Bronchial epithelial cell (primary cell): ENCODE results near the gene EME1. TPM values are rescaled to one million over a fixed set of nuclear protein-coding genes. Genes with fewer than 3 reads are reported as not detected.

Experiments used
- DNase-seq: peaks from one replicate; pipeline ENCODE4 v3.0.0-alpha.2; 2010; ENCODE audit warnings: low read depth
- FAIRE-seq: peaks from 2 replicates; lab custom pipeline; 2011; peaks lifted over from hg19 to GRCh38; lab: Jason Lieb, UNC
- H3K27me3 ChIP-seq: 2 replicates; pipeline ENCODE4 v1.5.1; 2011; ENCODE audit warnings: low read length; ENCODE audit not compliant: control insufficient read depth, insufficient read depth
- H3K36me3 ChIP-seq: 2 replicates; pipeline ENCODE4 v1.5.1; 2011; ENCODE audit warnings: low read length; ENCODE audit not compliant: control insufficient read depth, insufficient read depth
- H3K4me3 ChIP-seq: 2 replicates; pipeline ENCODE4 v1.5.1; 2011; ENCODE audit warnings: mild to moderate bottlenecking, low read depth, low read length, control low read depth
- CTCF ChIP-seq: IDR thresholded peaks from 2 replicates; pipeline ENCODE4 v1.5.1; 2011; ENCODE audit warnings: mild to moderate bottlenecking, moderate library complexity, low read length, control low read depth, inconsistent platforms; ENCODE audit not compliant: insufficient read depth, severe bottlenecking
- total RNA-seq: library from RNA; depleted of rRNA; stranded (reverse); fragments of >200 nt; gene quantifications from 2 replicates; pipeline ENCODE4 v1.2.1, GENCODE V29; 2014

EME1 gene
- total RNA-seq, 1 donor from 2014 or later: 0.53 TPM

DNA sequence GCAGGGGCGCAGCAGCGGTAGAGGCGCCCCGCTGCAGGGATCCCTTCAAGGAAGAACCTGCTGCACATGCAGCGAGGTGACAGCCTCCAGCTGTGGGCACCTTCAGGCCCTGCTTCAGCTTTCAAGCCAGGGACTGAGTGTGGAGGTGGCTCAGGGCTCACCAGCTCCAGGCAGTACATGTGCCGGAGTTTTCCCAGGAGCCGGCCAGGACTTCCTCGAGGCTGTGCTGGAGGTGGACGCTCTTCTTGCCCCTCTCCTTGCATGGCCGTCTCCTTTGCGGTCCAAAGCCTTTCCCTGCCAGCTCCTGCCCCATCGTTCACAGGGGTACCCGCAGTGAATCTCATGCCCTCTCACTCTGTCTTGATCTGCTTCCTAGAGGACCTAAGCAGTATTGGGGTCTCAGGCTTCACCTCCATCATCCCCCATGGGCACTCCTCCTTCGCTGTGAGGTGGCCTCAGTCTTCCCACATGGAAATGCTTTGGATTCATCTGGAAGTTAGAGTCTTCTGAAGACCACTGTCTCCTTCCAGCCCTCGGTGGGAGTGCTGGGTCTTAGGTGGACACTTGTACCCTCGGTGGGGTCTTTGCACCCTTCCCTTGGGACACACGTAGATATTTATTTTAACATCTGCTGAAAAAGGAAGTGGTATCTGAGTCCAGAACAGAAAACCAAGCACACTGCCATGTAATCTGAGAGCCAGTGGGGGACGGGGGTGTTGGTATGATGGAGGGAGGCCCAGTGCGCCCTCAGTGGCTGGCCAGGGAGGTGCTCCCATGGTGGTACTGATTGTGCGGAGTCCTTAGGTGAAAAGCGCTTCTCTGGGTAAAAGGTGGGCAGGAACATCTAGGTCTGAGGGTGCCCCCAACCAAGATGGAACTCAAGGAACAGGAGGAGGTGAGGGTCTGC is 20.1 kb upstream of the EME1 start:
- Histone ChIP-seq H3K36me3 (peaks cover 37% of the 10 kb centered on the region), H3K4me3 (no peak overlapping the region), H3K27me3 (no peaks in the 10 kb centered on the region)
- FAIRE-seq: no peak
- no peak for TF ChIP-seq CTCF
- DNase-seq: no peak

GRCh38 chr17:50353600-50354195 is 19.3 kb upstream of the EME1 start:
- Histone ChIP-seq H3K36me3 (peaks cover 42% of the 10 kb centered on the region), H3K27me3 (no peaks in the 10 kb centered on the region), H3K4me3 (no peak overlapping the region)
- no peak for TF ChIP-seq CTCF
- DNase-seq: no peak
- FAIRE-seq: no peak

- Histone ChIP-seq H3K27me3 (no peaks in the 10 kb centered on the region), H3K36me3 (peaks cover 42% of the 10 kb centered on the region), H3K4me3 (no peak overlapping the region)
- DNase-seq (no peak), FAIRE-seq (no peak)
- no peak for TF ChIP-seq CTCF
Observed at GRCh38 chr17:50354198-50354597, 18.8 kb upstream of the EME1 start.

DNA sequence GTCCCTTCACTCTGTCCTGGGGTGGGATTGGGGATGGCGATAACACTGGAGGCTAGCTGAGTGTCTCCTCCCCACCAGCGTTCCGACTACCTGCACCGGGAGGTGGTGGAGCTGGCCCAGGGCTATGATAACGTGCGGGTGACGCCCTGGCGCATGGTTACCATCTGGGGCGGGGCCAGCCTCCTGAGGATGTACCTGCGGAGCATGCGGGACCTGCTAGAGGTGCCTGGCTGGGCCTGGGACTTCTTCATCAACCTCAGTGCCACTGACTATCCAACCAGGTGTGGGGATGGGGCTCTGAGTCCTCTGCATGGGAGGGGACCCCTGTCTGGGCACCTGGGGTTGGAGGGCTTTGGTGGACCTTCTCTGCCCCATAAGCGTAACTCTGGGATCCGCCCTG is 18.3 kb upstream of the EME1 start:
- Histone ChIP-seq H3K4me3 (no peak overlapping the region), H3K36me3 (peaks cover 42% of the 10 kb centered on the region), H3K27me3 (no peaks in the 10 kb centered on the region)
- FAIRE-seq (no peak), DNase-seq (no peak)
- TF ChIP-seq CTCF: no peak

- Histone ChIP-seq H3K27me3 (no peaks in the 10 kb centered on the region), H3K36me3 (peaks cover 42% of the 10 kb centered on the region), H3K4me3 (no peak overlapping the region)
- TF ChIP-seq CTCF: no peak
- FAIRE-seq (no peak), DNase-seq (no peak)
Observed at GRCh38 chr17:50355336-50355700, 17.7 kb upstream of the EME1 start.
